Lower leg skin (tissue), 4 donors: ENCODE results near the gene CSTB. TPM values are rescaled to one million over a fixed set of nuclear protein-coding genes. Genes with fewer than 3 reads are reported as not detected.
A peak's percentile ranks its signal among the peaks of the same experiment; 100 is the strongest.

ENCODE experiments used
- DNase-seq, 2 donors: peaks; one replicate each; pipeline ENCODE4 v3.0.0-alpha.2; 2019; ENCODE audit warnings: low spot score in 2 of 2
- H3K4me3 ChIP-seq: fragments of 200-600 bp; sonication (generic); 2 replicates; pipeline ENCODE4 v1.5.1; 2017; ENCODE audit warnings: mild to moderate bottlenecking, low read depth; ENCODE audit not compliant: poor library complexity, severe bottlenecking
- CTCF ChIP-seq, 3 donors: fragments of 450-650 bp; IDR thresholded peaks; one replicate each; pipeline ENCODE4 v1.5.1; 2016; ENCODE audit warnings: antibody characterized with exemption in 3 of 3, mild to moderate bottlenecking in 3 of 3, moderate library complexity in 2 of 3
- POLR2A ChIP-seq, 2 donors: fragments of 450-650 bp; IDR thresholded peaks; one replicate each; pipeline ENCODE4 v1.6.1; 2016 to 2017; ENCODE audit warnings: antibody characterized with exemption in 2 of 2, mild to moderate bottlenecking in 1 of 2, moderate library complexity in 1 of 2
- WGBS, 2 donors: methylation state at CpG; one replicate each; pipeline ENCODE4 v1.1.5; 2018; 5-methylcytosine and 5-hydroxymethylcytosine counted together
- intact Hi-C: fragments of 100-400 bp; cut with DNase I; formaldehyde crosslinking; loops from one replicate; pipeline ENCODE4 v1.15.0; 2023; ENCODE audit warnings: low total_unique reads
- total RNA-seq, 4 donors: library from RNA; depleted of rRNA; stranded (reverse); fragments of >200 nt; gene quantifications; one replicate each; pipeline ENCODE4 v1.1.0, GENCODE V29; 2016

Gene CSTB
- total RNA-seq, 4 donors from 2014 or later, result 11.0 to 29.3 (median 21.8) TPM

- WGBS, 2 donors, result 87 to 88% methylated on average over 25 to 28 of the region's 34 CpGs
- no peak overlapping the region for H3K4me3 ChIP-seq
- DNase-seq, result no peak
- intact Hi-C loops, result loop anchor here (2.0 to 10.0 kb wide), 2 partner anchors 76 to 792 kb away; partner anchors contain the start of gene PKNOX1
- TF ChIP-seq CTCF (IDR thresholded peaks at IDR 0.05) (no peak), POLR2A (IDR thresholded peaks at IDR 0.05) (no peak)
Observed at GRCh38 chr21:43766734-43767497, 9.2 kb downstream of the CSTB start.

GRCh38 chr21:43764576-43765495, 11.3 kb downstream of the CSTB start:
- 74 to 76% methylated on average over 18 to 19 of the region's 19 CpGs for WGBS, 2 donors
- no peak overlapping the region for H3K4me3 ChIP-seq
- intact Hi-C loops, result loop anchor here (10.0 kb wide), 1 partner anchor 790 kb away; the partner anchor contains the start of gene PKNOX1
- TF ChIP-seq CTCF (IDR thresholded peaks at IDR 0.05) (no peak), POLR2A (IDR thresholded peaks at IDR 0.05) (no peak)
- DNase-seq, result no peak

DNA sequence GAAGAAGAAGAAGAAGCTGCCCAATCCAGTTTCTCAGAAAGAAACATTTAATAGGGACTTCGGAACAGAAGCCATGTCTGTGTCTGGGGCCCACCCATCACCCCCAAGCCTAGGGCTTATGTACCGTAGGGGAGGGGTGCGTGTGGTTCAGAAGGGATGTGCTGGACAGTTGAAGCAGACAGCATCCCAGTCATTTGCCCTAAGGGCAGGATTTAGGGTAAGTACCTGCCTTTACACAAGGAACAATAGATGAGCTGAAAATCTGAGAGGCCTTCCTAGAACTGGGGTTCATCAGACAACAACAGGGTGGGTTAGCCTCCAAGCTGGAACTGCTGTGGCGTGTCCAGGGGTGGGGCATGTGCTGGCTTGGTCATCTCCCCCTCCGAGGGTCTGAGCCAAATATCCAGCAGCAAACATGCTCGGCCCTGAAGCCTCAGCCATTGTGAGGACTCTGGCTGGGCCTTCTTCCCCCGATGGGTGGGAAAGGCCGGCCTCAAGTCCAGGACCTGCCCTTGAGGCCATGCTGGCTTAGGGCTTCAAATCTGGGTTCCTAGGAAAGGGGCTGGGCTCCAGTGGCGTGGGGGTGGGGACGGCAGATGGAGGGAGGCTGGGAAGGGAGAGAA, 12.1 kb downstream of the CSTB start:
- 83 to 87% methylated on average over 9 to 10 of the region's 10 CpGs for WGBS, 2 donors
- intact Hi-C loops, result loop anchor here (10.0 kb wide), 1 partner anchor 789 kb away; the partner anchor contains the start of gene PKNOX1
- no peak for DNase-seq
- H3K4me3 ChIP-seq, result no peak overlapping the region
- no peak for TF ChIP-seq CTCF (IDR thresholded peaks at IDR 0.05)
- TF ChIP-seq POLR2A (IDR thresholded peaks at IDR 0.05), result no peak

DNA sequence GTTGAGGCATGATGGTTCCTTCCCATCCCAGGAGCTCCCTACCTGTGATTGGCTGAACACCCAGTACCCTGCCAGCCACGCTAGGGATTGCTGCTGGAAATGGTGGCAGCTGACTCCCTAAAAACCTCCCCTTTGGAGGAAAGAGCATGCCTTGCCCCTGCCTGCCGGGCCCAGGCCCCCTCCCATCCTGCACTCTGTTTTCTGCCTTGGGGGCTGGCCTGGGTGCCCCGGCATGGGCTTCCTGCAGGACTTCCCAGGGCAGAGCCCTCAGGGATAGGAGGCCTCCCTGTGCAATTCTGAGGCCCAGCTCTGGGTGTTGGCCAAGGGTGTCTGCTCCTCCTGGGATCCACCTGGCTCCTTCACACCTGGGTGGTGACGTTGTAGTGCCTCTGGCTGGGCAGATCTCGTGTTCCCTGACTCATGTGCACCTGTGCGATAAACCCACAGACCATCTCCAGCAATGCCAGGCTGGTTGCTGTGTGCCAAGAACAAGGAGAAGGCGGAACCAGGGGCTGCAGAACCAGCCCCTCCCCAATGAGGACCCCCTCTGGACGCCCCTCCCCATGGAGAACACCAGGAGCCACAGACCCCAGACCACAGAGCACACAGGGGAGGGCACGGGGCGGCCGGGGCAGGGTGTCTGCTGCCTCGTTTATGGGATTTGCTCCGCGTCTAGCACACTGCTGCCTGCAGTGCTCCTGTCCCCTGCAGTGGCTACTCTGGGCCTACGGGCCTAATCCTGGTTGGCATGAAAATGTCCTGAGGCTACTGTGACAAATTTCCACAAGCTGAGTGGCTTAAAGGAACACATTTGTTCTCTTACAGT, 13.6 kb downstream of the CSTB start:
- H3K4me3 ChIP-seq, result no peak overlapping the region
- intact Hi-C loops, result loop anchor here (10.0 kb wide), 1 partner anchor 788 kb away; the partner anchor contains the start of gene PKNOX1
- TF ChIP-seq POLR2A (IDR thresholded peaks at IDR 0.05), result no peak
- TF ChIP-seq CTCF (IDR thresholded peaks at IDR 0.05), result no peak
- WGBS, 2 donors, result 54 to 75% methylated on average over 12 to 15 of the region's 15 CpGs
- peak in 1 of 2 donors; percentile 76 for DNase-seq

- intact Hi-C loops, result loop anchor here (10.0 kb wide), 1 partner anchor 787 kb away; the partner anchor contains the start of gene PKNOX1
Observed at GRCh38 chr21:43761886-43762285, 14.2 kb downstream of the CSTB start.

More at GRCh38 chr21:43761886-43762285, 14.2 kb downstream of the CSTB start:
- no peak for TF ChIP-seq CTCF (IDR thresholded peaks at IDR 0.05)
- no peak for TF ChIP-seq POLR2A (IDR thresholded peaks at IDR 0.05)
- DNase-seq, result no peak
- no peak overlapping the region for H3K4me3 ChIP-seq
- WGBS, 2 donors, result 82 to 92% methylated on average over 16 to 18 of the region's 18 CpGs
